DMS 273 (cell line): ENCODE measurements around the gene APLN.

Experiments
- DNase-seq: peaks from one replicate; lab custom pipeline; 2025; ENCODE audit not compliant: unreplicated experiment; lab: John Stamatoyannopoulos, UW

Gene APLN

DNA sequence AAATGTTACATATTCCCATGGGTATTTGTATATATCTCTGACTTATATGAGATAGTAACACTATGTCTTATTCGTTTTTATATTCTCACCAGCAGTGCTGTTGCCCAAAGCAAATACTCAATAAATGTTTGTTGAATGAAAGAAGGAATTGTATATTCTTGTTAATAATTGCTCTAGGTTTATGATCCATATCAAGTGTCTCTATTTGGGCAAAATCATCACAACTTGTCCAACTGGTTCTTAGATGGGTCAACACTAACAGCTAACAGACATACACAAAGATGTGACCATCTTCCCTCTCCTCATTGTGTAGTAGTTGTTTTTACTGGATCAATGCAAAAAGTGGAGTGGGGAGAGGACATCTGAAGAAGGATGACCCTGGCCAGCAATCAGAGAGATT is 6.6 kb upstream of the APLN start:
- no peak for DNase-seq

DNA sequence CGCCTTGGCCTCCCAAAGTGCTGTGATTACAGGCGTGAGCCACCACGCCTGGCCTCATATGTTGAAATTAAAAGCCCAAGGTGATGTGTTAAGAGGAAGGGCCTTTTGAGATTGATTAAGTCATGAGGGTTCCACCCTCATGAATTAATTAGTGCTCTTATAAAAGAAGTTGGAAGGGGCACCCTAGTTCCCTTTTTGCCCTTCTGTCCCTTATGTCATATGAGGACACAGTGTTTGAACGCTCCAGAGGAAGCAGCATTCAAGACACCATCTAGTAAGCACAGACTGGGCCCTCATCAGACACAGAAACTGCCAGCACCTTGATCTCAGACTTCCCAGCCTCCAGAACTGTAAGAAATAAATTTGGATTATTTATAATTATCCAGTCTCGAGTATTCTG is 5.1 kb upstream of the APLN start:
- no peak for DNase-seq

DNA sequence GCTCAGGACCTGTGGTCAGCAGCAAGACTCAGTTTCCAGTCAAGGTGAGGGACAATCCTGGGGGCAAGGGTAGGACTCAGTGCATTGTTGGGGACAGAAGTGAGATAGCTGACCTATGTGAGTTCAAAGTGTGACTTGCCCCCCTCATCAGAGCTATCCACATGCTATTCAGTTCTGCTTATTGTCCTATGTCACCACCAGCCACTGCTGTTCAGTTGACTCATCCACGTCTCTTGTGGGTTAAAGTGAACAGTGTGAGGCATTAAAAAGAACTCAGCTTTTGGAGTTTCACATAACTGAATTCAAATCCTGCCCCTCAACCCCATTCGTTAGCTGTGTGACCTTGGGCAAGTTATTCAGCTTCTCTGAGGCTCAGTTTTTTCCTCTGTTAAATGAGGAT is 4.4 kb upstream of the APLN start:
- DNase-seq = no peak

DNA sequence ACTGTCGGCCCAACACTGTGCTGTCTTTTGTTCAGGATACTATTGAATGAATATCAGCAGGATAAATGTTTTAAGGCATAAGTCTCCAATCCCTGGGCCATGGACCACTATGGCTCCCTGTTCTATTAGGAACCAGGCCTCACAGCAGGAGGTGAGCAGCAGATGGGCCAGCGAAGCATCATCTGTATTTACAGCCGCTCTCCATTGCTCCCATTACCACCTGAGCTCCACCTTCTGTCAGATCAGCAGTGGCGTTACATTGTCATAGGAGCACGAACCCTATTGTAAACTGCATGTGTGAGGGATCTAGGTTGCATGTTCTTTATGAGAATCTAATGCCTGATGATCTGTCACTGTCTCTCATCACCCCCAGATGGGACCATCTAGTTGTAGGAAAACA is 3.7 kb upstream of the APLN start:
- no peak for DNase-seq

DNA sequence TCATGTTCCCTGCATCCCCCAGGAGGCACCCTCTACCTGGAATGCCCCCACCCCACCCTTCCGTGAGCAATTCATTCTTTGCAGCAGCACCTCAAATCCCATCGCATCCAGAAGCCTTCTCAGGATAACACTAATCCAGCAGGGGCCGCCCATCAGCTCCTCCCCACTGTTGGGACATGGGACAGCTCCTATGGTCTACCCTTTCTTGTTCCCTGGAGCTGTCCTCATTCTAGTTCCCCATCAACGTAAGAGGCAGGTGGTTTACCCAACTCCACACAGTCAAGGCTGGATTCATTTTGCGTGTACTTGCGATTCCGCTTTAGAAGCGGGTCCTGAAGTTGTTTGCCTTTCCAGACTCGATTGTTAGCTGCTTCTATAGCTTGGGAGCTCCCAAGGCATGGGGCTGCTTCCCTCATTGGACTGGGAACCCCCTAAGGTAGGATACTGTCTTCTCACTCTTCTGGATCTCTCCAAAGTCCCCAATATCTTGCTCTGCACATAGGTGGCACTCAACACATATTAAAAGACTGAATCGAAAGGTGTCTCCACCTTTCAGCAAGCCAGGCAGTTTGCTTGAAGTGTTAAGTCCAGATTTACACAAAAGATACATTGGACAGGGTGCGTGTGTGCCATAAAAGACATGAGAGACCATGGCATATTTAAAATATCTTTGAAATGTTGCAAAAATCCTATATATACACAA is 942 bp upstream of the APLN start:
- peak; percentile 41 for DNase-seq

DNA sequence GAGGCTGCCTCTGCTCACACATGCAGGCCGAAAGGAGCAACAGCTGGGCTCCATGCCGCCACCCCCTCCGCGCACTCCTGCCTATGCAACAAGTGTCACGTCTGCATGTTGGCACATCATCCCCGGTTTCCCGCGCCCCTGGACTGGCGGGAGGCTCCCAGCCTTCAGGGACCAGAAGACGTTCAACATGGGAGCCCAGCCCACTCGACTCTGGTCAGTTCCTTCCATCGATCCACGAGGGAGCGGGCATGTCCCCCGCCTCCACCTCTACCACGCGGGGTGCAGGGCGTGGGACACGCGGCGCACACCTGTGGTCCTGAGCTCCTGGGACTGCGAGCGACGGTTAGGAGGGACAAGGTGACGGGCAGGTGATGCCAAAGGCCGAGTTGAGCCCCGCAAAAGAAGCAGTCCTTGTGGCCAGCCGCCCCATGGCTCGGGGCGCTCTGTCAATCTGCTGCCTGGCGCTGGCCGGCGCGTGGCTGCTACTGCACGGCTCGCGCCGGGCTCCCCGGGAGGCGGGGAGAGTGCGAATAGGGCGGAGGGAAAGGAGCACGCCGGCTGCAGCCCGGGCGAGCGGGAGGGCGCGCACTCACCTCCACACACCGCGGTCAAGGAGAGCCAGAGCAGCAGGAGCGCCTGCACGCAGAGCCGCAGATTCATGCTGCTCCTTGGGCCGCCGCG is 645 bp downstream of the APLN start:
- peak; percentile 80 for DNase-seq

DNA sequence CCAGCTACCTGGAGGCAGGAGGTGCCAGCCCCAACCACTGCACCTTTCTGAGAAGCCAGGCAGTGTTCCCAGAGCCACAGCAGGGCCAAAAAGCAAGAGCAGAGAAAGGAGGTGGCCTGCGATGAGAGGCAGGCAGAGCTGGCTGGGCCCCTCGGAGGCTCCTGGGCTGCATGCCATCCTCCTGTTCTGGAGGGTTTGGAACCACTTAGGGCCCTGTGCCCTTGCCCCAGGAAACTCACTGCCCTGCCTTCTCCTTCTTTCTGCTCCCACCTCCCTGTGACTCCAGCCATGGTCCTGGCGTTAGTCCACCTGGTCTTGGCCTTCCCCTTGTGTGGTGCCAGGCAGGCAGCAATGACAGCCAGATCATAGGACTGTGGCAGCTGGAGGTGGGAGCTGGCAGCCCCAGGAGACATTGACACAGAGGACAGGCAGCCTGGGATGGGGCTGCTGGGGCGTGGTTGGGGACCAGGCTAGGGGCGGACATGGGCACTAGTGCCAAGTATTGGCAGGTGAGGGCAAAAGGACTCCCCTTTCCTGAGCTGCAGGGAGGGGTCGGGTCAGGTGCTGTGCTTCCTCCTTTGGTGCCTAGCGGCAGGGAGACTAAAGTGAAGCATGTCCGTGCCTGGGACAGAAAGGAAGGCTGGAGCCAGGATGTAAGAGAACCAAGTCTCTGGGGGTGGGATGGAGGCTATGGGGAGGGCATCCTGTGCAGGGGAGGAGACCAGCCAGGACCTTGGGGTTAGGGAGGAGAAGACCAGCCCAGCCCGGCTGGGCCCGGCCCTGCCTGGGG is 1.4 kb downstream of the APLN start:
- peak; percentile 67 for DNase-seq

DNA sequence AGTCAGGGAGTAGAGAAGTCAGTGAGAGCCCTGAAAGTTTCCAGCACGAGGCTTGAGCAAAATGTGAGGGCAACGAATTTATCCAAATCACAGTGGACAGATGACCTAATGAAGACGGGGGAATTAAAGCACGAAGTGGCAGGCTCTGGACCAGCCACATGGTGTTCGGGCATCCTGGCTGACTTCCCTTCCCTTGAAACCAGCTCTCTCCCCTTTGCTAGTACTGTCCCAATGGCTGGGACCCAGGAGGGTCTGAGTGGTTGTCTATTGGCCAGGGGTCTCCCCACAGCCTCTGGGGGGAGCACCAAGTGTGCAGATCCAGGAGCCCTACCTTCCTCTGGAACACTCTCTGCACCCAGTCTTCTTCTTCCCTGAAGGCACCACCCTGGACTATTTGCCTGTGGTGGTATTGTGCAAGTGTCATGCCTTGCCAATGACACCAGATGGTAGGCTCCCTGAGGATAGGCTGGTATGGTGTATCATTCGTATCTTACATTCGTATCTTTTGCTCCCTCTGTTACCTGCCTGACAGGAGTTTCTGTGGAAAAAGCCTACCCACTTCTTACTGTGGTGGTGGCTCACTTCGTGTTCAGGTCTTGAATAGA is 2.1 kb downstream of the APLN start:
- DNase-seq = peak; percentile 58

DNA sequence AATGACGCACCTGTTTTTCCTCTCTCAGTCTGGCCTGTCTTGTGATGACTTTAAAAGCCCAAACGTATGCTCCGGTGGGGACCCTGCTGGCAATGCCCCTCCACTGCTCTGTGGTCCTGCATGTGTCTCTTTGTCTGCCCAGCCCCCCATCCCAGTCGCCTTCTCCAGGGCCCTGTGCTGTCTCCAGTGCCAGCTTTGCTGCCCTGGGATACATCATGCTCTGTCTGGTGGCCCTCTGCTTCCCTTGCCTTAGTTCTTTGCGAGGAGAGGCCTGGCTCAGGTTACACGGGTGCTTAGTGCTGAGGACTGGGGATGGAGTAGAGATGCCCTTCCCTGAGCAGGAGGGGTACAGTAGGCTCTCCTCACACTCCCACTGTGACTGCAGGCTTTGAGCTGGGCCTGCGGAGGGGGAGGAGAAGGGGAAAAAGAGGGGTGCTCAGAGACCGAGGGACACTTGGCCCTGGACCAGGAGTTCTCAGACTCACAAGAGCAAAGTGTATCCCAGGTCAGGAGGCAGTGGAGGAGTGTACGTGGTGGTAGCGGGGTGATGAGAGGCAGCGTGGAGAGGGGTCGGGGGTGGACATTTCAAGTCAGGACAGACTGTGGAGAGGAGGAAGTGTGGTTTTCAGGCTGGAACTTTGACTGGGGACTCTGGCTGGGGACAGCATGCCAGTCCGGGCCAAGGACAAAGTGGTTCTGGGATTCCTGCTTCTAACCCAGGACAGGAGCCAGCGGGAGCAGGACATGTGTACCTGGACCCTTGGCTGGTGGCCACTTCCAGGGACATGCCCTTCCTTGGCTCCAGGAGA is 2.8 kb downstream of the APLN start:
- peak; percentile 41 for DNase-seq

DNA sequence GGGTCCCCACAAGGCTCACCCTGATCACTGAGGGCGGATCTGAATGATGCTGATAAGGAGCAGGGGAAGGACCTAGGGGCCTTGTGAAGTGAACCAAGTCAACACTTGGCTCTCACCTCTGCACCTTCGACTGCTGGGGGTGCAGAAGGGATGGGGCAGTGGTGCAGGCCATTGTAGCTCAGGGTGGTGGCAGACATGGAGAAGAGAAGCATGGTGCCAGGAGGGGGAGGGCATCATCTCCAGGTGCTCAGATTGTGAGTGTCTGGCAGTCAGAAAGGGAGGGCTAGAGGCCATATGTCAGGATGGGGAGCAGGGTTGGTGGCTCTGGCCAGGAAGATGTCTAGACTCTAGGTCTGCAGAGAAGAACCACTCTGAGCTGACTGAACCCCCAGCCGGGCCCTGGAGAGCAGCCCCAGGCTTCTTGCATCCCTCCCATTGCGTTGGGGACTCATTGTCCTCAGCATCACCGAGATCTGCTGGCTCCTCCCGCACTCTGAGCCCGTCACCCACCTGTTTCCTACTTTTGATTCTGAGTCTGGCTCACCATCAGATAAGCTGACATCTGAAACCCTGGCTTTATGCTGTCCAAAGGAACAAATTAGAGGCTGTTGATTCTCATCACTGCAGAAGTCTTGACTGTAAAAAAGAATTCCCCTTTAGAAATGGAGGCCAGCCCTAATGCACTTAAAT is 3.8 kb downstream of the APLN start:
- DNase-seq = peak; percentile 45

DNA sequence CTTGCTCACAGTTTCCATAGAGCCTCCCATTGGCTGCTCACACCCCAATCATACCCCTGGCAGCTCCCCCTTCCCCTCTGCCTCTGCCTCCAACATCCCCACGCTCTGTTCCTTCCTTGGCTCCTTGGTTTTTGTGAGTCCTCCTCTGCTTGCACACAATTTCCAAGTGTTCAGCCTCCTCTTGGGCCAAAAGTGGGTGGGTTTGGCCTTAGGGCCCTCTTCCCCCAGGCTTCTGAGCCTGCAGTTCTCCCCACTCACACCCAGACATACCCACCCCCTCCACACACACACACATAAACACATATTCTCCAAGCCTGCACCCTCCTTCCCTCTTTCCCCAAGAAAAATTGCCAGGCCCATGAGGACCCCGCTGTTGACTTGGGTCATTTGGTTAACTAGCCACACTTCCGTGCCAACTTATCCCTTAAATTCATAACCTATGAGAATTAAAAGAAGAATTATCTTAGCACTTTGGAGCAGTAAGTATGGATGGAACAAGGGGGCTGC is 4.5 kb downstream of the APLN start:
- no peak for DNase-seq

DNA sequence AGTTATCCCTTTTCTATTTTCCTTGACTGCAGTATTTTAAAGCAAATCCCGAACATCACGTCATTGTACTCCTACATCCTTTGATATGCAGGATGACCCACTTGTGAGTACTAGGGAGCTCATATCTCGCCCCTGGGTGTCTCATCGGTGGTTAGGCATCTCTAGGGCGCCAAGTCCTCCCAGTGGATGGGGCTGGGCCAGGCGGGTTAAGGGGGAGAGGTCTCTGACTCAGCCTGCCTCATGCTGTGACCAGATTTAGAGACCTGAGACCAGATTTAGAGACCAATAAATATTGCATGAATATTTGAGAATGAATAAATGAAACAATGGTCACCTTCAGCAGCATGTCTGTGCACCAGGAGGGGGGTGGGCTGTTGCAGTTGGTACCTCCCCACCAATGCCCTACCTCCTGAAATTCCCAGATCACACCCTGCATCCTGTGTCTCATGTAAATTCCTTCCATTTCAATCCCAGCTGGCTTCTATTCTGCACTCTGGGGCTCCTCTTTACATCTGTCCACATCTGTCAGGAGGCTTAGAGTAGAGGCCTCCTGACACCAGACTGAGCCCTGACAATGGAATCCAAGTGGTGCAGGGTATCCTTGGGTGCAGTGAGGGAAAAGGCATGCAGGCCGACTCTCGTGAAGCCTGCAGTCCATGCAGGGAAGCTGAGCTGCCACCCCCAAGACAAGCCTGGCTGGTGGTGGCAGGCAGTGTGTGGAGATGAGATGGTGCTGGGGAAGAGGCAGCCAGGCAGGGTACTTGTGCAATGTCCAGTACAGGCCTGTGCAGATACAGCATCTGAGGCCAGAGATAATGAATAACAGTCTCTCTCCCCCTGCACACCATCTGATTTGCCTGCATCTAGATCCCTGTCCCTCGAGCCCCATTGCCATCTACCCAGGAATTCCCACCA is 5.2 kb downstream of the APLN start:
- DNase-seq = no peak

DNA sequence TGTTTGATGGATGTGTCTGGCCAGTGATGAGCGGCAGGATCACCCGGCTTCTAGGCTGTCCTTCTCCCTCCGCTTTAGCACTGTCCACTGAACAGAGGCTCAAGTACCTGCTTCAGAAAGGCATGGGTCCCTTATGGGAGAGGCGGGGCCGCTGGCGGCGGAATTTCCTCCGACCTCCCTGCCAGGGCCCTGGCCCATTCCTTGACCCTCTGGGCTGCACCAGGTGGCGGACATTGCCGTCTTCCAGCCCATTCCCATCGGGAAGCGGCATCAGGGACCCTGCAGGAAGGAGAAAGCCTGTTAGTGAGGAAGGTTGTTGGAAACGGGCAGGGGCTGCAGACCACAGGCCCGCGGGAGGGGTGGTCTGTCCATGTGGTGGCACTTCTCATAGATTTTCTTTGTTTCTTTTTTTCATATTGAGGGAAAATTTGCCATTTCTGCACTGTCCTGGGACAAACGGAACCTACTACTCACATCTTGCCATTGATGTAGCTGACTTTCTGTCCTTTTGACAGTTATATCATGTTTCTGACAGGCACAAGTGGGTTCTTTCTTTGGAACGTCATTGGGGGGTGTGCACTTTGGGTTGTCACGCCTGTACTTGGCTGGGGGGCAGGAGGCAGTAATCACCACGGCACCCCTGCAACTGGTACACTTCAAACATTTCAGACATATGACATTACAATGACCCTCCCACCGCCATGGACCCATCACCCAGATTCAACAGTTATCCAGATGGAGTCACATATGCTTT is 6.1 kb downstream of the APLN start:
- DNase-seq = no peak

DNA sequence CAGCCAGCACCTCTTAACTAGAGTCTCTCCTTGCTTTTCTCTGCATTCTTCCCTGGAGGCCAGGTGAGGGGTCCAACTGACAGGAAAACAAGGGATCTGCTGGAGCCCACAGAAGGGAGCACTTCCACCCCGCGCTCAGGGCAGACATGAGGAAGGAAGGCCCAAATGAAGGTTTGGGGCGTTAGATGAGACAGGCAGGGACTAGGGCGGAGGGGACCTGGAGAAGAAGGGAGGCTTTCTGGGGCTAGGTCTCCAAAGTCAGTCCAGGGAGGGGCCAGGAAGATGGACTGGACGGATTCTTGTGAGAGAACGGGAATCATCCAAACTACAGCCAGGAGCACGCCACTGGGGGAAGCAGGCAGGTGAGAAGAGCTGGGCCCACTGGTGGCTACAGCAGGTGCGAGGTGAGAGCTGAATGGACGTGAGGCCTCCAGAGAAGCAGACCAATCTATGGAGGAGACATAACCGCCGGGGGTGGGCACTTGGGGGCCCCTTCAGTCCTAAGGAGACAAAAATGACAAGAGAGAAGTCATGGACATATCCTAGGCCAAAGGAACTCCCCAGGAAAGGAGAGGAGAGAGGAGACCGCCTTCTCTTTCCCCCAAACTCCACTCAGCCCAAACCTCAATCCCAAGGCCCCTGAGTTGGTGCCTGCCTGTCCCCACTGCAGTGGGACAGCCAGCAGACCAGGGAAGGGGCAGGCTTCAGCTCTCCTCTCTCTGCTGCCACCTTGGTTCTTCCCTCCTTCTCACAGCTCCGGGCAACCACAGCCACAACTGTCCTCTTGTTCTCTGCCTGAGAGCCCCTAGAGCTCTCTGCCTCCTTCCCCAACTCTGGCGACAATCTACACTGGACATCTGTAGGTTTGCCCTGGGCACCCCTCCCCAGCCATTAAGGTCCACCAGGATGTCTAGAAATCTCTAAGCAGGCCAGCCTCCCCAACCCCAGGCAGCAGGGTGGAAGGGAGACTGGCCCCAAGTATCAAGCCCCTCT is 7.0 kb downstream of the APLN start:
- no peak for DNase-seq

DNA sequence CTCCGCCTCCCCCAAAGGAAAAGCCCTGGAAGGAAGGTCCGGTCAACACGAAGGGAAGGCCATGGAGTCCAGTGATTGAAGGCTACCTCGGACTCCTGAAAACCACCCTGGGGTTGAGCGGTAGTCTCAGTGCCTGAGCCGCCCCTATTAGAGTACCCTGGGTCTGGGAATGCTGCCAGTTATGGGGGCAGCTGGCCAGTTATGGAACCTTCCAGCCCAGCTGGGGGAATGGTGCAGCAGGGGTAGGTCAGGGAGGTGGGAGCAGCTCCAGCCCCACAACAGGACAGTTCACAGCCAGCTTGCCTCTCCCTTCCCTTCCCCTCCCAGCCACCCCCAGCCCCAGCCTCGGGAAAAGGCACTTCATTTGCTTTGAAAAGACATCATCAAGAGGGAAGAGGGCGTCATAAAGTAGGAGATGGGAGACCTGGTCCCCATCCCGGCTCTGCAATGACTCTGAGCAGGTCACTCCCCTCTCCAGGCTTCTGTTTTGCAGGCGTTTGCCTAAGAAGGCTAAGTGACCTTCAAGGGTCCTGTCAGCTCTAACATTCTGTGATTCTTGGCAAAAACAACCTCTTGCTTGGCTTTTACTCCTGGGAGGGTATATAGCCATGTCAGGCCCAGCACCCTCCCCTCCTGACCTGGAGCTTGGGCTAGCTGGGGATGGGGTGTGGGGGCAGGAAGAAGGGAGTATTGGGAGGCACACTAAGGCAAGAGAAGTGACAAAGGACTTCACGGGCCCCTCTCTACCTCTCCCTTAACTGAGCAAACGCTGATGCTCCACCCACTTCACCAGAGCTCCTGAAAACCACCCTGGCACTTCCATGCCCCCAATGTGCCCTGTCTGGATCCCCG is 8.0 kb downstream of the APLN start:
- DNase-seq = peak; percentile 50

DNA sequence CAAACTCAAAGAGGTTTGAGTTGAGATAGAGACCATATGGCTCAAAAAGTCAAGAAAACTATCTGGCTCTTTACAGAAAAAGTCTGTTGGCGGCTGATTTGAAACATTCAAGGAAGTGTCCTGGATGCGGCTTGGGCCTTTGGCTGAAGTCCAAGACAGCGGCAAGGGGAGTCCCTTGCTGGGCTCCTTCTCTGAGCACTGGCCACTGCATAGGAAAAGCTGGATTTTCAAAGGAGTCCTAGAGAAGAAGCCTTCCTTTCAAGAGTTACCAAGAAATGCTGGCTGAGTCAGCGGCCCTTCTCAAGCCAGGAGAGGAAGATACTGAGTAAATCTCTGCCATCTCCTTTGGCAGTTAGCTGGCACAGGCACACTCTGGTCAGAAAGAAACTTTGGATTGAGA is 12.1 kb downstream of the APLN start:
- peak; percentile 31 for DNase-seq
